OCI-LY7 (cell line): ENCODE measurements around the gene EVX2. TPM values are rescaled to one million over a fixed set of nuclear protein-coding genes. Genes with fewer than 3 reads are reported as not detected.

Experiments
- BruUV-seq: library from RNA; stranded (reverse); fragments of 400-500 nt; replicated peaks from 2 replicates; lab custom pipeline; 2021; lab: Mats Ljungman, UMichigan
- CTCF ChIA-PET: fragments of 300-600 bp; sonication (Branson Sonifier 250); formaldehyde crosslinking; loops from one replicate; lab custom pipeline; 2022; ENCODE audit warnings: antibody characterized with exemption; ENCODE audit not compliant: unreplicated experiment; lab: Charles Lee
- POLR2A ChIA-PET: fragments of 300-600 bp; sonication (Branson Sonifier 250); formaldehyde crosslinking; loops from one replicate; lab custom pipeline; 2022; ENCODE audit warnings: antibody characterized with exemption; lab: Charles Lee
- DNase-seq: peaks from one replicate; pipeline ENCODE4 v3.0.0-alpha.2; 2015; ENCODE audit warnings: low spot score
- H2AFZ ChIP-seq: fragments of 200-600 bp; sonication (generic), shearing (Covaris generic); 2 replicates; pipeline ENCODE4 v1.6.1; 2014; ENCODE audit warnings: mild to moderate bottlenecking, antibody characterized with exemption, low read length, moderate library complexity
- H3K27ac ChIP-seq: fragments of 200-600 bp; sonication (generic); 2 replicates; pipeline ENCODE4 v1.5.1; 2014; ENCODE audit warnings: mixed run types, low read depth, mild to moderate bottlenecking, moderate library complexity, low read length, inconsistent platforms; ENCODE audit not compliant: poor library complexity, severe bottlenecking
- H3K36me3 ChIP-seq: fragments of 200-600 bp; sonication (generic); 2 replicates; pipeline ENCODE4 v1.6.1; 2014; ENCODE audit warnings: mild to moderate bottlenecking, antibody characterized with exemption, low read length, moderate library complexity, mixed read lengths; ENCODE audit not compliant: insufficient read depth
- H3K4me1 ChIP-seq: fragments of 200-600 bp; sonication (generic); 2 replicates; pipeline ENCODE4 v1.5.1; 2014; ENCODE audit warnings: mild to moderate bottlenecking, low read length; ENCODE audit not compliant: insufficient read depth, poor library complexity, severe bottlenecking
- H3K4me2 ChIP-seq: fragments of 200-600 bp; sonication (generic); 2 replicates; pipeline ENCODE4 v1.6.1; 2014; ENCODE audit warnings: mild to moderate bottlenecking, low read length
- H3K4me3 ChIP-seq: fragments of 200-600 bp; sonication (generic); 2 replicates; pipeline ENCODE4 v1.5.1; 2014; ENCODE audit warnings: mild to moderate bottlenecking, low read depth, low read length; ENCODE audit not compliant: poor library complexity, severe bottlenecking
- H3K79me2 ChIP-seq: fragments of 200-600 bp; sonication (generic); 2 replicates; pipeline ENCODE4 v1.6.1; 2016; ENCODE audit warnings: low read depth, mild to moderate bottlenecking, low read length, moderate library complexity, mixed read lengths; ENCODE audit not compliant: insufficient read depth
- H3K9me2 ChIP-seq: fragments of 200-600 bp; sonication (generic); 2 replicates; pipeline ENCODE4 v1.6.1; 2016; ENCODE audit warnings: mild to moderate bottlenecking, low read length, mixed read lengths; ENCODE audit not compliant: insufficient read depth
- H3K9me3 ChIP-seq: fragments of 200-600 bp; sonication (generic); 2 replicates; pipeline ENCODE4 v1.6.1; 2014; ENCODE audit warnings: mild to moderate bottlenecking, mixed run types, low read length, mixed read lengths
- H4K20me1 ChIP-seq: fragments of 200-600 bp; sonication (generic); 2 replicates; pipeline ENCODE4 v1.6.1; 2014; ENCODE audit warnings: mild to moderate bottlenecking, antibody characterized with exemption, low read length, moderate library complexity, mixed read lengths; ENCODE audit not compliant: insufficient read depth
- EZH2phosphoT487 ChIP-seq: fragments of 200-600 bp; sonication (generic); IDR thresholded peaks from 2 replicates; pipeline ENCODE4 v1.6.1; 2018; ENCODE audit warnings: low read depth, borderline replicate concordance, mild to moderate bottlenecking, mixed run types, antibody characterized with exemption, low read length, moderate library complexity, mixed read lengths
- intact Hi-C: fragments of 100-400 bp; cut with micrococcal nuclease; formaldehyde crosslinking; loops from one replicate; pipeline ENCODE4 v1.10.0; 2022; ENCODE audit not compliant: unreplicated experiment
- total RNA-seq, 2 experiments: library from RNA; depleted of rRNA in 1 of 2; stranded (reverse); fragments of >200 nt in 1 of 2; shearing (Covaris generic) in 1 of 2; gene quantifications; 2 replicates each; pipeline ENCODE4 v1.2.3, GENCODE V29; 2014 to 2022
- TF ChIP-seq, protein P1 (sequence below): fragments of 200-600 bp; sonication (generic); conservative IDR thresholded peaks from 2 replicates; pipeline ENCODE4 v1.5.1; 2014; ENCODE audit warnings: mild to moderate bottlenecking, antibody characterized with exemption, low read length, moderate library complexity, mixed read lengths

Gene EVX2
- total RNA-seq, 2 experiments from 2014 or later: not detected

DNA sequence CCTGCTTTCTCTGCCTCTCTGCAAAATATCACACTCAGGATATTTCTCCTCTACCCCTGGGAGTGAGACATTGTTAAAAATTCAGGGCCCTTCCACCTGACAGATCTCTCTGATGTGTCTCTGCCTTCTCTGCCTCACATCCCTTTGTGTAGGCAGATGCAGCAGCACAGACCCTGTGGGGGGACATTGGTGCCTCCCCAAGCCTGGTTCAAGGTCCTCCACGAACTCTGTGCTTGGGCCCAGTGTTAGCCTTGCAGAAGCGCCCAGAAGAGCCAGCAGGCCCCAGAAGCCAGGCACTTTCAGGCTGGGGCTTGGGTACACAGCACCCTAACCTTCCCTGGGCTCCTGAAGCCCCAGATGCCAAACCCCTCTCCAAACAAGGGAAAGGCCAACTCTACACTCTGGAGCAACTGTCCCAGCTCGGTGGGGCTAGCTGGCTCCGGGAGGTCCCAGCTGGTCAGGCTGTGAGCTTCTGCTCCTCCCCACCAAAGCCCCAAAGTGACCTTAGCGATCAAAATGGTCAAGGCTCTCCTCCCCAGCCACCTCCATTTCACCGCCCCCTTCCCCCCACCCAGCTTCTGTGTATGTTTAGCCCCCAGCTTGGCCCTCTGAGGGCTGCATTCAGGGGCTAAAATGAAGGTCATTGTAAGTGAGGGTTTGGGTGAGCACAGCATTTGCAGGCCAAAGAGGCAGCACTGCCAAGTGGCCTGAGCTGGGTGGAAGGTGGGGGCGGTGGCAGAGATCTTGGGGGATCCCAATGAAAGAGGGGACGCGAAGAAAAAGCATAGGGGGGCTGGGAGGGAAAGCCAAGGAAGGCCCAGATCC lies 41.4 kb upstream of the EVX2 start:
- no peak overlapping the region for H3K4me2 ChIP-seq
- H3K4me3 ChIP-seq: no peak overlapping the region
- intact Hi-C loops: loop anchor here (5.0 kb wide), 1 partner anchor 427 kb away; no protein-coding TSS in a partner anchor
- TF ChIP-seq, protein P1, sequence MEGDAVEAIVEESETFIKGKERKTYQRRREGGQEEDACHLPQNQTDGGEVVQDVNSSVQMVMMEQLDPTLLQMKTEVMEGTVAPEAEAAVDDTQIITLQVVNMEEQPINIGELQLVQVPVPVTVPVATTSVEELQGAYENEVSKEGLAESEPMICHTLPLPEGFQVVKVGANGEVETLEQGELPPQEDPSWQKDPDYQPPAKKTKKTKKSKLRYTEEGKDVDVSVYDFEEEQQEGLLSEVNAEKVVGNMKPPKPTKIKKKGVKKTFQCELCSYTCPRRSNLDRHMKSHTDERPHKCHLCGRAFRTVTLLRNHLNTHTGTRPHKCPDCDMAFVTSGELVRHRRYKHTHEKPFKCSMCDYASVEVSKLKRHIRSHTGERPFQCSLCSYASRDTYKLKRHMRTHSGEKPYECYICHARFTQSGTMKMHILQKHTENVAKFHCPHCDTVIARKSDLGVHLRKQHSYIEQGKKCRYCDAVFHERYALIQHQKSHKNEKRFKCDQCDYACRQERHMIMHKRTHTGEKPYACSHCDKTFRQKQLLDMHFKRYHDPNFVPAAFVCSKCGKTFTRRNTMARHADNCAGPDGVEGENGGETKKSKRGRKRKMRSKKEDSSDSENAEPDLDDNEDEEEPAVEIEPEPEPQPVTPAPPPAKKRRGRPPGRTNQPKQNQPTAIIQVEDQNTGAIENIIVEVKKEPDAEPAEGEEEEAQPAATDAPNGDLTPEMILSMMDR: no peak
- no peak for TF ChIP-seq EZH2phosphoT487
- BruUV-seq: no TSS peak
- CTCF ChIA-PET: no interaction called here
- POLR2A ChIA-PET: interaction anchor here (0.6 kb wide), 1 partner anchor 31 kb away, joined by 4 read pairs; no protein-coding TSS in a partner anchor
- H3K9me2 ChIP-seq: no peaks in the 10 kb centered on the region
- H4K20me1 ChIP-seq: no peaks in the 10 kb centered on the region
- no peak overlapping the region for H2AFZ ChIP-seq
- no peaks in the 10 kb centered on the region for H3K4me1 ChIP-seq
- no peak overlapping the region for H3K27ac ChIP-seq
- H3K79me2 ChIP-seq: no peaks in the 10 kb centered on the region
- H3K9me3 ChIP-seq: no peaks in the 10 kb centered on the region
- no peak for DNase-seq
- no peaks in the 10 kb centered on the region for H3K36me3 ChIP-seq

DNA sequence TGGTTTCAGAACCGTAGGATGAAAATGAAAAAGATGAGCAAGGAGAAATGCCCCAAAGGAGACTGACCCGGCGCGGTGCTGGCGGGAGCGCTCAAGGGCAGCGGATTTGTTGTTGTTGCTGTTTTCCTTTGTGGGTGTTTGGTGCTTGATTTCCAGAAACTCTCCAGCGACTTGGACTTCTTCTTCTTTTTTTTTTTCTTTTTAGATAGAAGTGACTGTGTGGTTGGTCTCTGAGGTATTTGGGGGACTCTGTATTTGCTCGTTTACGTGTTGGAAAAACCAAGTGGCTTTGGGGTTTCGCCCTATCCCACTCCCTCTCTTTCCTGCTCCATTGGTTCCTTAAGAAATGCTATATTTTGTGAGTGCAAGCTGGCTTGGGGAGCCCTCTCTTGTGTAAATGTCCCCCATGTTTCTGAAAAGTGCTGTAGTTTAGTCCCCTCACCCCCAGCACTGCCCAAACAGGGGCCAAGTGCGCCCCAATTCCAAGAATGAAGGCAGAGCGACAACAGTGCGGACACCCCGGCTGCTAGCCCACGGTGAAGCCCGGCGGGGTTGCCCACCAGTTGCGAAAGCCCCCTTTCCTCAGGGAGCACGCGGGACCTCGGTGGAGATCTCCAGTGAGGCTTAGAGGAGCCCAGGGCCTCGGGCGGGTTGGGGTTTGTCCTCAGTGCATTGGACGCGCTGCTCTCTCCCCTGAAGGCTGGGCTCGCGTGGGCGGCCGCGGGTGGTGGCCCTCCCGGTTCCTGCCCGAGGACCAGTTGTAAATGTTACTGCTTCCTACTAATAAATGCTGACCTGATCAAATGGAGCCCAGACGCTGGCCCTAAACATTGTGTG lies 40.6 kb upstream of the EVX2 start:
- ChIA-PET CTCF (no interaction called here), POLR2A (no interaction called here)
- no peak for DNase-seq
- Histone ChIP-seq H3K27ac (no peak overlapping the region), H3K9me3 (no peaks in the 10 kb centered on the region), H3K4me2 (no peak overlapping the region), H3K4me3 (no peak overlapping the region), H3K79me2 (no peaks in the 10 kb centered on the region), H2AFZ (no peak overlapping the region), H3K36me3 (no peaks in the 10 kb centered on the region), H3K9me2 (no peaks in the 10 kb centered on the region), H4K20me1 (no peaks in the 10 kb centered on the region), H3K4me1 (no peaks in the 10 kb centered on the region)
- intact Hi-C loops: no loop called here
- no TSS peak for BruUV-seq
- TF ChIP-seq EZH2phosphoT487: no peak
- TF ChIP-seq, protein P1: no peak
